Loucy (cell line): ENCODE results near the gene PLEKHA6.

ENCODE experiments used
- H2AFZ ChIP-seq: fragments of 200-600 bp; sonication (generic); 2 replicates; pipeline ENCODE4 v1.6.0; 2016; ENCODE audit warnings: antibody characterized with exemption, mild to moderate bottlenecking, low read length, moderate library complexity
- H3F3A ChIP-seq: fragments of 200-600 bp; 2 replicates; pipeline ENCODE4 v1.6.0; 2016; ENCODE audit warnings: antibody characterized with exemption, low read depth, mild to moderate bottlenecking
- H3K27me3 ChIP-seq: fragments of 200-600 bp; sonication (generic); 2 replicates; pipeline ENCODE4 v1.6.1; 2014; ENCODE audit warnings: low read length, mild to moderate bottlenecking; ENCODE audit not compliant: insufficient read depth, poor library complexity, severe bottlenecking
- H3K36me3 ChIP-seq: fragments of 200-600 bp; sonication (generic); 2 replicates; pipeline ENCODE4 v1.6.1; 2016; ENCODE audit warnings: low read length; ENCODE audit not compliant: insufficient read depth
- H3K4me1 ChIP-seq: fragments of 200-600 bp; sonication (generic); 2 replicates; pipeline ENCODE4 v1.5.1; 2014; ENCODE audit warnings: low read length, mild to moderate bottlenecking; ENCODE audit not compliant: insufficient read depth, poor library complexity, severe bottlenecking
- H3K4me2 ChIP-seq: fragments of 200-600 bp; sonication (generic); 2 replicates; pipeline ENCODE4 v1.6.0; 2014; ENCODE audit warnings: antibody characterized with exemption, low read length, low read depth, mild to moderate bottlenecking; ENCODE audit not compliant: poor library complexity, severe bottlenecking
- H3K4me3 ChIP-seq: fragments of 200-600 bp; sonication (generic); 2 replicates; pipeline ENCODE4 v1.5.1; 2014; ENCODE audit warnings: low read length, mild to moderate bottlenecking, mixed read lengths; ENCODE audit not compliant: poor library complexity, severe bottlenecking
- H3K79me2 ChIP-seq: fragments of 200-600 bp; sonication (generic); 2 replicates; pipeline ENCODE4 v1.6.1; 2014; ENCODE audit warnings: low read length; ENCODE audit not compliant: insufficient read depth
- H3K9ac ChIP-seq: fragments of 200-600 bp; sonication (generic); 2 replicates; pipeline ENCODE4 v1.6.0; 2014; ENCODE audit warnings: mild to moderate bottlenecking, low read depth, low read length, moderate library complexity; ENCODE audit not compliant: poor library complexity, severe bottlenecking
- H3K9me2 ChIP-seq: fragments of 200-600 bp; sonication (generic); replicated peaks from 2 replicates; pipeline ENCODE4 v1.6.1; 2016; ENCODE audit warnings: low read depth, low read length, mixed read lengths
- H3K9me3 ChIP-seq: fragments of 200-600 bp; sonication (generic); 2 replicates; pipeline ENCODE4 v1.6.1; 2014; ENCODE audit warnings: mild to moderate bottlenecking, antibody characterized with exemption, low read length, low read depth; ENCODE audit not compliant: insufficient read depth
- H4K20me1 ChIP-seq: fragments of 200-600 bp; sonication (generic); 2 replicates; pipeline ENCODE4 v1.6.0; 2014; ENCODE audit warnings: antibody characterized with exemption, low read length, mild to moderate bottlenecking; ENCODE audit not compliant: insufficient read depth, poor library complexity, severe bottlenecking
- EZH2phosphoT487 ChIP-seq: fragments of 200-600 bp; IDR thresholded peaks from 2 replicates; pipeline ENCODE4 v1.6.1; 2018; ENCODE audit warnings: antibody characterized with exemption, mild to moderate bottlenecking, moderate library complexity, borderline replicate concordance
- TF ChIP-seq, protein P1 (sequence below): fragments of 200-600 bp; sonication (generic); conservative IDR thresholded peaks from 2 replicates; pipeline ENCODE4 v1.5.1; 2014; ENCODE audit warnings: mild to moderate bottlenecking, antibody characterized with exemption, low read length

The PLEKHA6 gene

DNA sequence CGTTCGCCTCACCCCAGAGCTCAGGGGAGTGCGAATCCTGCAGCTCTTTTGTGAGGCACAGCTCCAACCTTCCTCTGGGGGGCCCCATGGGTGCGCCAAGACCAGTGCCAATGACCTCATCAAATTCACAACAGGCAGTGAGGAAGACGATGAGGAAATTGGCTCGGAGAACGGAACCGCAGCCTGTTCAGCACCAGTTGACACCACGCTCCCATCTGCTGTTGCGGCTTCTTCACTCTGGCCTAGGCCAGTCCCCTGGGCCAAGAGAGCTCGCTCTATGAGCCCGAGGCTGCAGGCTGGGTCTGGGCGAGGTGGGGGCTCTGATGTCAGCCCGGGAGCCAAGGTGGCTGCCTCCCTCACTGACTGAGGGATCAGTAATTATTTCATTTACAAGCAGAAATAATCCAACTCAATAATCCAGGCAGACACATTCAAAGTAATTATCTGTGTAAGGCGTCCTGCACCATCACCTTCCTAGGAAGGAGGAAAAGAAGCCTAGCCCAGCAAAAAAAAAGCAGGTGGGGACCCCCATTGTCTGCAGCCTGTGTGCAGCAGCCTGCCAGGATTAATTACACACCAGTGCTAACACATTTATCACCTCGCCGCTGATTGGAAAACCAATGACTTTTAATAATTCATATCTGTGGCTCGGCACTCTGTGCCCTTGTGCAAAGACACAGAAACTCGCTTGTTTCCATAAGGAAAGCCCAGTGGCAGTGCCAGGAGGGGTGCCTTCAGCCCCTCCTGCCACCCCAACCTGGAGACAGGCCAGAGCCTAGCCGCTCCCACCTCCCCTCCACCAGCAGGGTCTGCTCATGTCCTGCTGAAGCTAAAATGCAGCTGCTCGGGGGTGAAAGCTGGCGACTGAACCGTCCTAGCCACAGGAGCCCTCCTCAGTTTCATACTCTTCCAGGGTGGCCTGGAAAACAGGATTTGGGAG, 1.9 kb downstream of the PLEKHA6 start:
- no peak for TF ChIP-seq EZH2phosphoT487
- TF ChIP-seq, protein P1, sequence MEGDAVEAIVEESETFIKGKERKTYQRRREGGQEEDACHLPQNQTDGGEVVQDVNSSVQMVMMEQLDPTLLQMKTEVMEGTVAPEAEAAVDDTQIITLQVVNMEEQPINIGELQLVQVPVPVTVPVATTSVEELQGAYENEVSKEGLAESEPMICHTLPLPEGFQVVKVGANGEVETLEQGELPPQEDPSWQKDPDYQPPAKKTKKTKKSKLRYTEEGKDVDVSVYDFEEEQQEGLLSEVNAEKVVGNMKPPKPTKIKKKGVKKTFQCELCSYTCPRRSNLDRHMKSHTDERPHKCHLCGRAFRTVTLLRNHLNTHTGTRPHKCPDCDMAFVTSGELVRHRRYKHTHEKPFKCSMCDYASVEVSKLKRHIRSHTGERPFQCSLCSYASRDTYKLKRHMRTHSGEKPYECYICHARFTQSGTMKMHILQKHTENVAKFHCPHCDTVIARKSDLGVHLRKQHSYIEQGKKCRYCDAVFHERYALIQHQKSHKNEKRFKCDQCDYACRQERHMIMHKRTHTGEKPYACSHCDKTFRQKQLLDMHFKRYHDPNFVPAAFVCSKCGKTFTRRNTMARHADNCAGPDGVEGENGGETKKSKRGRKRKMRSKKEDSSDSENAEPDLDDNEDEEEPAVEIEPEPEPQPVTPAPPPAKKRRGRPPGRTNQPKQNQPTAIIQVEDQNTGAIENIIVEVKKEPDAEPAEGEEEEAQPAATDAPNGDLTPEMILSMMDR: no peak
- Histone ChIP-seq H3K9ac (no peak overlapping the region), H3K27me3 (no peaks in the 10 kb centered on the region), H3K36me3 (no peaks in the 10 kb centered on the region), H3K9me3 (no peaks in the 10 kb centered on the region), H2AFZ (no peak overlapping the region), H3K4me1 (peaks cover 15% of the 10 kb centered on the region), H3K4me2 (no peak overlapping the region), H3K9me2 (no peaks in the 10 kb centered on the region), H3K4me3 (no peak overlapping the region), H3K79me2 (no peaks in the 10 kb centered on the region), H3F3A (no peaks in the 10 kb centered on the region), H4K20me1 (no peaks in the 10 kb centered on the region)

- Histone ChIP-seq H3K4me2 (no peak overlapping the region), H3K4me1 (peaks cover 14% of the 10 kb centered on the region), H4K20me1 (no peaks in the 10 kb centered on the region), H2AFZ (no peak overlapping the region), H3K36me3 (no peaks in the 10 kb centered on the region), H3K9ac (no peak overlapping the region), H3K79me2 (no peaks in the 10 kb centered on the region), H3K4me3 (no peak overlapping the region), H3K27me3 (no peaks in the 10 kb centered on the region), H3K9me2 (no peaks in the 10 kb centered on the region), H3F3A (no peaks in the 10 kb centered on the region), H3K9me3 (no peaks in the 10 kb centered on the region)
- no peak for TF ChIP-seq EZH2phosphoT487
- TF ChIP-seq, protein P1: no peak
Observed at GRCh38 chr1:204356997-204357396, 2.7 kb downstream of the PLEKHA6 start.

GRCh38 chr1:204355913-204356312, 3.8 kb downstream of the PLEKHA6 start:
- H4K20me1 ChIP-seq: no peaks in the 10 kb centered on the region
- H3F3A ChIP-seq: no peaks in the 10 kb centered on the region
- TF ChIP-seq EZH2phosphoT487: no peak
- TF ChIP-seq, protein P1: no peak
- H3K27me3 ChIP-seq: no peaks in the 10 kb centered on the region
- H2AFZ ChIP-seq: no peak overlapping the region
- no peak overlapping the region for H3K4me2 ChIP-seq
- H3K79me2 ChIP-seq: no peaks in the 10 kb centered on the region
- H3K9me2 ChIP-seq: no peaks in the 10 kb centered on the region
- no peak overlapping the region for H3K4me3 ChIP-seq
- H3K9me3 ChIP-seq: no peaks in the 10 kb centered on the region
- no peak overlapping the region for H3K9ac ChIP-seq
- no peaks in the 10 kb centered on the region for H3K36me3 ChIP-seq
- H3K4me1 ChIP-seq: peaks cover 14% of the 10 kb centered on the region
